DMS153 treated with DMSO at 0.1 percent for 48 hours (cell line): Measurements from ENCODE around the gene PVR.
A peak's percentile ranks its signal among the peaks of the same experiment; 100 is the strongest.
"Not testable (repeated sequence)": the region's sequence is repeated elsewhere in the genome, so short reads cannot be mapped to it uniquely, and the experiment has no call there.

Experiments
- DNase-seq: peaks from one replicate; lab custom pipeline; 2025; ENCODE audit not compliant: unreplicated experiment; lab: John Stamatoyannopoulos, UW

Gene PVR

GRCh38 chr19:44643605-44644401 lies at the start of gene PVR:
Gene PVR (plus strand): TSS chr19:44643910. CDS start chr19:44644097, 187 bp downstream.
- peak; percentile 58 for DNase-seq

DNA sequence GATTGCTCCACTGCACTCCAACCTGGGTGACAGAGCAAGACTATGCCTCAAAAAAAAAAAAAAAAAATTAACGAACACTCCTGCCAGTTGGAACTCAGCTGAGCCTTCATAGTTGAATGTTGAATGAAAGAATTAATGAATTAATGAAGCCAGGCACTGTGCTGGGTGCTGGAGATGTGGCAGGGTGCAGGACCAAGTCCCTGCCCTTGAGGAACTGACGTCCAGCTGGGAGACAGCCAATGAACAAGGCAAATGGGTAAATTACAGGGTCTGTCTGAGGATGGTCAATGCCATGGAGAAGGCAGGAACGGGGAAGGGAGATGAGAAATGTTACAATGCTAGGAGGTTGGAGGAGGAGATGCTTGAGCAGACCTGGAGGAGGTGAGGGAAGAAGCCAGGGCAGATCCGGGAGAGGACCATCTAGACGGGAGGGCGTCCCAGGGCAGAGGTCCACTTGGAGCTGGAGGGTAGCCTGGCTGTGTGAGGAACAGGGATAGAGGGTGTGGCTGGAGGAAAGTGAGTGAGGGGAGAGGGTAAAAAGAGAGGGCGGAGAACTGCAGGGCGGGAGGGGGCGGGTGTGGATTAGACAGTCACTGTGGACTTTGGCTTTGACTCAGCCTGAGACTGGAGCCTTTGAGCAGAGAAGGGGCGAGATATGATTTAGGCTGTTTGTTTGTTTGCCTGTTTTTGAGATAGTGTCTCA lies 47.1 kb upstream of the PVR start:
- no peak for DNase-seq

DNA sequence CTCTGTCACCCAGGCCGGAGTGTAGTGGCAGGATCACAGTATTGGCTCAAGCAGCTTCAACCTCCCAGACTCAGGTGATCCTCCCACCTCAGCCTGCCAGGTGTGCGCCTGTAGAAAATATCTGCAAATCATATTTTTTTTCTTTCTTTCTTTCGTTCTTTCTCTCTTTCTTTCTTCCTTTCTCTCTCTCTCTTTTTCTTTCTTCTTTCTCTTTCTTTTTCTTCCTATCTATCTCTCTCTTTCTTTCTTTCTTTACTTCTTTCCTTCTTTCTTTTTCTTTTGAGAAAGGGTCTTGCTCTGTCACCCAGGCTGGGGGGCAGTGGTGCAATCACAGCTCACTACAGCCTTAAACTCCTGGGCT lies 46.6 kb upstream of the PVR start:
- no peak for DNase-seq

- no peak for DNase-seq
These were observed 45.4 kb upstream of the PVR start for GRCh38 chr19:44598355-44598754.

- no peak for DNase-seq
These were observed 44.8 kb upstream of the PVR start for GRCh38 chr19:44598880-44599279.

DNA sequence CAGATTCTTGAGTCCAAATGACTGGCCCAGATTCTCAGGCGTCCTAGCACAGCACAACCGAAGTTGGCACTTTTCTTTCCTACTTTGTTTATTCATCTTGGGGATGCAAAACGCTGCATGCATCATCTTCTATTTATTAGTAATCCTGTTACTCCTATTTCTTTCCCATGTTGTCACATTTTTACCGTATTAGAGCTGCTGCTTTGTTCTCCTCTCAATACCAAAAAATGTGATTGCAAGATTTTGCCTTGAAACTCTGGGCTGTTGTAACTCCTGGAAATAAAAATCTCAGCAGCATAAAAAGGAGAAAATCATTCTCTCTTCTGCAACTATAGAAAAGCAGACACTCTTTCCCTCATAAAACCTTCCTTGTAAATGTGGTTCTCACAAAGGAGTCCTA lies 43.2 kb upstream of the PVR start:
- DNase-seq = no peak

GRCh38 chr19:44602081-44602480 lies 41.6 kb upstream of the PVR start:
- DNase-seq = no peak

GRCh38 chr19:44603201-44603945 lies 40.3 kb upstream of the PVR start:
- no peak for DNase-seq

DNA sequence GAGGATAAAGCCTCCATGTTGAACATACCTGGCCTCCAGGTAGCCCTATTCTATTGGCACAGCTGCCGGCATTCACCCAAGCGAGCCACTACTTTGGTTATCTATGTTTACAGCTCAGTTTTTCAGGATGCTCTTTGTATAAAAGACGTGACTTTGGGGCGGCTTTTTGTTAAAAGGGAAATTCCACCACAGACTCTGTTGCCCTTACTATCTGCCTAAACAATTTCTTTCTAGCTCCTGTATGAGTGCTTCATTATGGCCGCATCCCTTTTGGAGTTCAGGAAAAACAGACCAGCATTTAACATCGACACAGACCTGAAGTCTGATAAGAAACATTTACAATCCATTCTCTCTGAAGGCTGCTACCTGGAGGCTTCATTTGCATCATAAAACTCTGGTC lies 39.5 kb upstream of the PVR start:
- DNase-seq = no peak

DNA sequence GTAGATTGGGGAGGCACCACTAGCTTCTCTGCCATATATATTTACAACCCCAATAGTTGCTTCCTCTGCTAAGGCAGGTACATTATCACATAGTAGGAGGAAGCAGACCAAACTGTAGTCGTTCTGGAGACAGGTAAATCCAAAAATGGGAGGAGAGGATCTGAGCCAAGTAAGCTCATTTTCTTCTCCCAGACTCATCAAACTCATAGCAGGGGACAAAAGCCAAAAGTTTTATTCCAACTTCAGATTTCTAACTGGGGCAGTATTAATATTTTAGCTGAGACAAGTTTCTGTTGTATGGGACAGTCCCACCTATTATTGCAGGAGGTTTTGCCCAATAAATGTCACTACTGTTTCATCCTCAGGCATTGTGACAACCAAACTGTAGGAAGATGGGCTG lies 38.2 kb upstream of the PVR start:
- no peak for DNase-seq

GRCh38 chr19:44607049-44607448 lies 36.7 kb upstream of the PVR start:
- DNase-seq = no peak

GRCh38 chr19:44607917-44608316 lies 35.8 kb upstream of the PVR start:
- DNase-seq = no peak

GRCh38 chr19:44608391-44608821 lies 35.3 kb upstream of the PVR start:
- DNase-seq = no peak

- no peak for DNase-seq
These were observed 34.5 kb upstream of the PVR start for GRCh38 chr19:44609219-44609618.

- not testable (repeated sequence) for DNase-seq
These were observed 33.2 kb upstream of the PVR start for GRCh38 chr19:44610497-44610896.

DNA sequence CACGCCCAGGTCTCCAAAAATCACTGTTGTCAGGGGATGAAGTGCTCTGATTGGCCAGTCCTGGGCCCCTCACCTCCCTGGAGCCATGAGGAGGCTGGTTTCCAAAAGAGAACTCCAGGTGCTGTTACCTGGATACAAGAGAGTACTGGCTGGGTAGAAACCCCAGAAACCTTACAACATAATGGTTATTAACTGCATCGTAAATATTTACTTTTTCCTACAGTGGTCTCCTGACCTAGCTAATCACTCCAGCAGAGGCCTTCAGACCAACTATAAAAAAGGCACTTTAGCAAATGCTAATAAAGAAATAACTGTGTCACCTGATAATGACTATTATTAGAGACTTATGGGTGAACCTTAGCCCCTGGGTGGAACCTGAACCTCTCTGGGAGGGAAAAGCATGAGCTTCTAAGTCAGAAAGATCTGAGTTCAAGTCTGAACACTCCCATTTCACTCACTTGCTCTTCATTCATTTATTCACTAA lies 31.9 kb upstream of the PVR start:
- peak; percentile 64 for DNase-seq

- DNase-seq = no peak
These were observed 30.2 kb upstream of the PVR start, which contains the start of gene IGSF23 for GRCh38 chr19:44613295-44614178. Gene IGSF23 (plus strand): TSS chr19:44613563. CDS start chr19:44613646, 83 bp downstream.

DNA sequence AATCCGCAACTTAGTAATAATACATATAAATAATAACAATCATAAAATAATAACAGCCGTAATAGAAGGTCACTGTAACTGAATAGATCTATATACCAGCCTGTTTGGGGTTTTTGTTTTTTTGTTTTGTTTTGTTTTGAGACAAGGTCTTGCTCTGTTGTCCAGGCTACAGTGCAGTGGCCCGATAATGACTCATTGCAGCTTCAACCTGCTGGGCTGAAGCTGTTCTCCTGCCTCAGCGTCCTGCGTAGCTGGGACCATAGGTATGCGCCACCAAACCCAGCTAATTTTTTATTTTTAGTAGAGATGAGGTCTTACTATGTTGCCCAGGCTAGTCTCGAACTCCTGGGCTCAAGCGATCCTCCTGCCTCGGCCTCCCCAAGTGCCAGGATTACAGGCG lies 29.4 kb upstream of the PVR start:
- DNase-seq = no peak

- DNase-seq = no peak
These were observed 27.9 kb upstream of the PVR start for GRCh38 chr19:44615863-44616247.

- DNase-seq = no peak
These were observed 26.4 kb upstream of the PVR start for GRCh38 chr19:44617110-44617880.
